Astrocyte of the hippocampus (primary cell): ENCODE measurements around the gene CAB39L.
A peak's percentile ranks its signal among the peaks of the same experiment; 100 is the strongest.
"Not testable (repeated sequence)": the region's sequence is repeated elsewhere in the genome, so short reads cannot be mapped to it uniquely, and the experiment has no call there.

Source experiments
- DNase-seq: peaks from one replicate; pipeline ENCODE4 v3.0.0; 2011; ENCODE audit warnings: low read depth, low spot score

CAB39L gene

DNA sequence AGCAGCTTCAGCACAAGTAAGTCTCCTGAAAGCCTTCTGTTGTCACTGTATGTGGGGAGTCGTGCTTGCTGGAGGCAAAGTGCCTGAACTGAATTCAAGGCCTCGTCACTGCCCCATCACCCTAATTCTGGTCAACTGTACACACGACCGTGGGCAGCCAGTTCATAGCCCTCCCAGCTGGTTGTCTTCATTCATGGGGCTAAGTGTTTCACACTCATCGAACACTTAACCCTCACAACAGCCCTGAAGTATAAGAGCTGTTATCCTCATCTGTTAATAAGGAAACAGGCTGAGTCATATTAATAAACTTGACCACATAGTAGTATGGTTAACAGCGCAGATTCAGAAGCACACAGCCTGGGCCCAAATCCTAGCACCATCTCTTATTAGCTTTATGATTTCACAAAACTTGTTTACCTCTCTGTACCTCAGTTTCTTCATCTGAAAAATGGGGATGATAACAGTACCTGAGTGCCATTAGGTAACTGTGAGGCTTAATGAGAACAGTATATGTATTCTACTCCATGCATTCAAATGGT lies 129.5 kb downstream of the CAB39L start:
- no peak for DNase-seq

DNA sequence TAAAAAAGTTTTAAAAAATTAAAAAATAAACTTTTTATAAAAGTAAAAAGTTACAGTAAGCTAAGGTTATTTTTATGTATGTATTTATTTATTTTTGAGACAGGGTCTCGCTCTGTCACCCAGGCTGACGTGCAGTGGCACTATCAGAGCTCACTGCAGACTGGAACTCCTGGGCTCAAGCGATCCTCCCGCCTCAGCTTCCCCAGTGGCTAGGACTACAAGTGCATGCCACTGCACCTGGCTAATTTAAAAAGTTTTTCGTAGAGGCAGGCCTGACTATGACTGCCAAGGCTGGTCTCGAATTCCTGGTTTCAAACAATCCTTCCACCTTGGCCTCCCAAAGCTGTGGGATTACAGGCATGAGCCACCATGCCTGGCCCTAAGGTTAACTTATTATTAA lies 132.0 kb downstream of the CAB39L start:
- no peak for DNase-seq

DNA sequence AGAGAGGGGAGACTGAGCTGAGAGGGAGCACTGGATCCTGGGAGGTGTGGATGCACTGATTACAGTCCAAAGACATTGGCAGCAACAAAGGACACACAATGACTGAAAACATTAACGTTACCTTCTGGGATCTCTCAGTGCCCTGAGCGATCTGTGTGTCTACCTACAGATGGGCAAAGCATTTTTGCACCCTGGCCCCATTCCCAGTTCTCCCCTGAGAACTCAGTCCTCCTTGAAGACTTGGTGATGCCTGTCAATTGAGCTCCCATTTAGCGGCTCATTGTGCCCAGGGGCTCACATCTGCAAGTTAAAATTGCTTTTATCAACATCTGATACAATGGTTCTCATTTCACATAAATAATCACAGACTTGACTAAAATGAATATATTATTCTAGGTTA lies 133.6 kb downstream of the CAB39L start:
- no peak for DNase-seq

DNA sequence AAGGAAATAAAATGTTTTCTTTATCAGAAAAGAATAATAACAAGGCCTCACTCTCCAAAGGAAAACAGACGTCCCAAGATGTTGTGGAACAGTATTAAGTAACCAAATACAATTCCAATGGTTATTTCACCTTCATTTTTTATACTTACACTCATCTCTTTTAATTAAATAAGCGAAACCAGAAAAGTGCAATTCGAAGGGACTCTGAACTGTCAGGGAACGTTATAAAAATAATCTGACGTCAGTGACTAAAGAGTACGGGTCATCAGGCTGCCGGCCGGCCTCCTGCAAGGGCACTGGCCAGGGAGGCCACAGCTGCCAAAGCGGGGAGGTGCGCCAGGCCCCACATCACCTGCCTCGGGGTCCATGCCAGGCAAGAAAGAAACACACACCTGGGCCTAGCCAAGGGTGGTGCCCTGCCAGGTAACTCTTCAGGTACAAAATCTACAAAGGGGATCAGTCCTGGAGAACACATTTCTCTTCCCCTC lies 134.9 kb downstream of the CAB39L start:
- no peak for DNase-seq

DNA sequence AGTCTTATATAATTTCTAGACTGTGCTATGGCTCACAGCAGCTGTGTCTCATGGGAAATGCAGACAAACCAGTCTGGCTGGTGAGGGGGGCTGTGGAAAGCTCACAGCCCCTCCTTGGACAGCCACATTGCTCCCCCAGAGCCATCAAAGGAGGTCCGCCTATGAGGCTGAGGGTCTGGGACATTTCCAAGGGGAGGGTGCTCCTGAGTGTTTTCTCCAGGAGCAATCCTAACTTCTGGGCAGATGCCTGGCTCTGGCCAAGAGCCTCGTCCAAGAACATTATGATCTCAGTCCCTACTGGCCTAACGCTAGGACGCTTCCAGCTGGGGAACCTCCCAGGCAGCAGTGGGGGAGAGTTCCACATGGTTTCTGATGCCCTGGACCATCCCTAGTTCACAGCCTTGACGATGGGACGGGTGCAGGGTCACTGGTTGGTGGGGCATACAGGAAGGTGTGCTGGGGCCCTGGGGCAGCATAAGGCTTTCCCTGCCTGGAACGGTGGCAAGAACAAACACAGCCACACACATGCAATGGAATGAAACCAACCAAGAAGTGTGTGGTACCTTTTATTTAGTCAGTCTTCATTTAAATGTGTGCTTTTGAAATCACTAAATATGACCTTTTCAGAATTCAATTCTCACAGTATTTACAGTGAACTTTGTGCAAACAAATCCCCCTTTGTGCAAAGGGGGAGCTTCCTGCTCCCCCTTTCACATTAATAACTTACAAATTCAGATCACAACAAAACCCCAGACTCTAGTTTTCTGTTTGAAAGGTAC lies 135.6 kb downstream of the CAB39L start:
- peak; percentile 69 for DNase-seq

DNA sequence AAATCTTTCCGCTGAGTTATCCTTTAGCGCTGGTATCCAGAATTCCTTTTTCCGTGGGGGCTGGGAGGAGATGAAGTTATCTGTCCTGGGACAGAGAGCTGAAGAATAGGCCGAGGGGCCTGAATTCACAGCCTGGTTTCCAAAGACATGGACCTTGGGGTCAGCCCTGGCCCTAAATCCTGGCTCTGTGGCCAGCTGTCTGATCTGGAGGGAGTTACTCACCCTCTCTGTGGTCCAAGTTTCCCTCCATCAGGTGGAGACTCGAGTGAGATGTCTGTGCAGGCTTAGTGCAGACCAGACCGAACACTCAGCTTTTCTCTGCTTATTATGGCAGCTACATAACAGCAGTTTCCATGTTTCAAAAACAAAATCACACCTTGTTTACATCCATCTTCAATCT lies 136.5 kb downstream of the CAB39L start:
- no peak for DNase-seq

DNA sequence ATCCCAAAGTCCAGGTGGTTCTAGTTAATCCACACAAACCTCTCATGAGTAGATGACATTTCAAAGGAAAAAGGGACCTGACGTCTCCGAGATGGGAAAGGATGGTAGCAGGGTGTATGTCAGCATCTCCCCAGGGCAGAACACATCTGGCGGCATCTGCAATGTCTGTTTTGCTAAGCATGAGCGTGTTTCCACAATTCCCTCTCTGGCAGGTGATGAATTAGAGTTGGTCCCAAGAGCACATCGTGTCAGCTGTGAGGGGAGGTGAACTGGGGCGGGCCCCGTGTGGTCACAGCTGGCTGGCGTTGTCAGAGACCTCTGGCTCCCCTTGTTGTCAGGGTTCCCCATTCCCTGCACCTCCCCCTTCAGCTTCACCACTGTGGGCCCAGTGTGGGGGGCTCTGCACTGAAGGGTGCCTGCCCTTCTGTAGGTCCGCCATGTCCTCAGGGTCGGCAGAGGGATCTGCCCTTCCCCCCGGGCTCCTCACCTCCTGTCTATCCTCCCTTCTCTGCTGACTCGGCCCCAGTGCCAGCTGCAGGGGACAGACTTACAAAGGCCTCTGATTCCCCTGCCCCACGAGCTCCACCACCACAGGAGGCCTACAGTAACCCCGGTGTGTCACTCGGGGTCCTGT lies 138.0 kb downstream of the CAB39L start:
- no peak for DNase-seq

DNA sequence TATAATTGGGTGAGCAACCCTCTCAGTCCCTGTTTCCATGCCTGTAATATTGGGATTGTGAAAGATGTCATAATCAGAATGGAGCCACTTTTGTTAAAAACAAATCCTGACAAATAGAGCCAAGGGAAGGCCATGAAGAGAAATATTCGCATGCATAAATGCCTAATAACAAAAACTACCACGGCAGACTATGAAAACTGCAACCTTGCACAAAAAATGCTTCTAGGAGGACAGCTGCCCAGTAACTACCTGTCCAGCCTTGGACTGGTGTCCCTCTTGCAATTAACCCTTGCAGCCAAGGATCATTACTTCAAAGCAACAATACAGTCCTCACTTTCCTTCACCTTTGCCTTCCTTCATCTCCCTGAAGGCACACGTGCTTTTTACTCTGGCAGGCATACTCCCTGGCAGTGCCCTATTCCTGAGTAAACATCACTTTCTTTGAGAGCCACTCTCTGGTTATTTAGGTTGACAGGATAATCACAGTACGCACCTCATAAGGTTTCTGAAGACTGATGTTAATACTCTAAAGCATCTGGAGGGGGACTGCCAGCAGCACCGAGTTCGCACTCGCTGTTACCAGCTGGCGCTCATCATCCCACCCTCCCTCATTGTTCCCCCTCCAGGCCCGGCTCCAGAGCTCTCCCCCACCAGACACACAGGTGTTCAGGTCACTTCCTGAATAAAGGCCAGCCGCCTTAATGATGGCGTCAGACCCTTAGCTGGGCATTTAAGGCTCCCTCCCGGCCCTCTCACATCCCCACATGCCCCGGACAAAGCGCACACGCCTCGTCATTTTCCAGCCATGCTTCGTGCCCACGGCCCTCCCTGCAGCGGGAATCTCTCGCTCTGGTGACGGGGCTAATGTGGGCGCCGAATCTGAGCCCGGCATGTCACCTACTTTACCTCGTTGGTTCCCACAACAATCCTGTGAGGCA lies 138.8 kb downstream of the CAB39L start:
- DNase-seq: no peak

DNA sequence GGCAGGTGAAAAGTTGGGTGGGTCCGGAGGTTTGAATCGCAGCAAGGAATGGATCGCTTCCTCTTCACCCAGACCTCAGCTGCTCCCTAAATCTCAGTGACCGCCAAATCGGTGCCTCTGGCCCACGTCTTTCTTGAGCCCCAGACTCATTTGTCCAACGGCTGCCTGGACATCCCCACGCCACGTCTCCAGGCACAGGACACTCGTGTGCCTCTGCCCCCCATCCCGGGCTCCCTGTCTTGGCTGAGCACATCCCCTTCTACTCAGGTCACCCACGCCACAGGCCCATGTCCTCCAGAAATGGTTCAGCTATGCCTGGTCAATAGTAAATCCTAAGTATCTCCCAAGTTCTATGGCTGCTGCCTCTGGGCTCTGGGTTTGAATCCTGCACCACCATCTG lies 139.5 kb downstream of the CAB39L start:
- DNase-seq: no peak

DNA sequence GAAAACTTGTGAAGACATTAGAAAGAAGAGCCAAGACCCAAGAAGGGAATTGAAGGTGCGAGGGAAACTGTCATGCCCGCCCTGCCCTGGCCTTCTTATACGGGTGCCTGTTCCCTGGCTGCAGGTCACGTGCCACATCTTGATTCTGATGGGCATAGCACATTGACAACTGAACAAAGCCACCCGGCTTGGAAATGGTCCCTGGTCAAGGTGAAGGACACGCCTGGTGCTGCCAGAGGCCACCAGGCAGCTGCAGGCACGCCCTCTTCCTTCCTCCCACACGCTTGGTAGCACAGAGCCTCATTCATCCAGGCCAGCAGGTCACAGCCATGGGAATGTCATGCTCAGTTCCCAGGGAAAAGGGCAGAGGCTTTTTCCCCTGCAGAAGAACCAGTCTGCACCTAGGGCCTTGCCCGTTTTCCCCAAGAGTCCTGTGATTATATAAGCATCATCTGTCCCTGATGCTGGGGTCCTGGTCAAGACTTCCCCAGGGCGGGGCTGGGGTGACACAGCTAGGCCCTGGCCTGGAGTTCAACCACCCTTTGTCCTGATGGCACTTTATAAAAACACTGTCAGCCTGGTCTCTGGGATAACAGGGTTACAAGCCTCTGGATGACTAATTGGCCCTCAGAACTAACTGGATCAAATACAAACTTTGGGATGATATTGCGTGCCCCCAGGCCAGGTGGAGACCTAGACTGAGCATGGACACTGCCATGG lies 140.2 kb downstream of the CAB39L start:
- no peak for DNase-seq

DNA sequence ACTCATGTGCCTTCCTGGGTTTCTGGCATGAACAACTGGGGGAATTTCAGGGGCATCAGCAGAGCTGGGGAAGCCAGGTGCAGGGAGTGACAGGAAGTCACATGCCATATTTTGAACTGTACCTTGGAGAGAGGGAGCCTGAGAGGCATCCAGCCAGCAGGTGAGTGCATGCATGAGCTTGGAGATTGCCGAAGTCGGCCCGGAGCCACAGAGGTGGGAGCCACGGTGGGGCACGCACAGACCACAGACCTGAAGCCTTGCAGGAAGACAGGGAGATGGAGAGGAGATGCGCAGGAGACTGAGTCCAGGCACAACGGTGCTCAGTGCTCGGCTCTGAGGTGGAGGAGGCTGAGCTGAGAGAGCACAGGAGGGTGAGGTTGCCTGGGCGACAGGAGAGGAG lies 141.0 kb downstream of the CAB39L start:
- DNase-seq: no peak

DNA sequence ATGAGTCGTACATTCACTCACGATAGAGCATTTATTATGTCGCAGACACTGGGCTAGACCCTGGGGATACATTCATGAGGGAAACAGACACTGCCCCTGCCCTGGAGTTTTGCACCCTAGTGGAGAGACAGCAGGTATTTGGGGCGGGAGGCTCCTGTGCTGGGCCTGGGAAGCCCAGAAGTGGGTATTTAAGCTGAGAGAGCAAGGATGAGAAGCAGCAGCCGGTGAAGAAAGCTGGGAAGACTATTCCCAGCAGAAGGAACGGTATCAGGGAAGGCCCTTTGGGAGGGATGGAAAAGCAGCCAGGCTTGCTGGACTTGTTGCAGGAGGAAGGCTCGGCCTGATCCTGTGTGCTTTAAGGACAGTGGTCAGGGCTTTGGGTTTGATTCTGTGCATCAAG lies 141.6 kb downstream of the CAB39L start:
- no peak for DNase-seq

DNA sequence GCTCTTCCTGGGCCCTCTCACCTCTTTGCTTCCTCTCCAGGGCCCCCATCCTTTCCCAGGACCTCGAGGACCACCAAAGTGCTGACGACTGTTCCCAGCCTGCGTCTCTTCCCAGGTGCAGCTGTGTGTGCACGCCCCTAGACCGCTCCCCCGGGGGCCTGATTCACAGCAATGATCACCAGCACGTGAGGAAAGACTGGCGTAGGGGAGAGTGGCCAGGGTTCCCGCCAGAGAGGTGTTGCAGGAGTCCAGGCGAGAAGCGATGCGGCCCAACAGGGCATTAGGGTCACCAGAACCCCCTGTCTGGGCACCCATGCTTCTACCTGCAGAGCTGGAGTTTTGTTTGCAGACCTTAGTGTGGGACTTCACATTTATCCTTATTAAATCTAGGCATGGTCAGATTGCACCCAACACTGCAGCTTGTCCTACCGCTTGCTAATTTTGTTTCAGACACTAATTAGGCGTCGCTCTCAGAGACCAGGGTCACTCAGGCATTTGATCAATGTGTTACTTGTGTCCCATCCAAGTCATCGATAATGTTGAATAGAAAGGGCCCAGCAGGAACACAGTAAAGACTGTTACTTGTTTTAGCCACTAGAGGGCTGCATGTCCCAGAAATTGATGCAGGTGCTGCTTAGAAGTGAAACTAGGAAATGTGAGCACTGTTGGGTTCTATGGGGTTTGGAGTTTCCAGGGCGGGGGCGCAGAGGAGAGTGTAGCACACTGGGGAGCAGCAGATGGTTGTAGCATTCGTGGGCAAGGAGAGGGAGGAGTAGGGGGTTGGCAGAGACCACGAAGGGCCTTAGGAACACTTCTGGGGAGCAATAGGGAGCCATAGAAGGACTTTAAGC lies 142.9 kb downstream of the CAB39L start:
- DNase-seq: peak; percentile 78

DNA sequence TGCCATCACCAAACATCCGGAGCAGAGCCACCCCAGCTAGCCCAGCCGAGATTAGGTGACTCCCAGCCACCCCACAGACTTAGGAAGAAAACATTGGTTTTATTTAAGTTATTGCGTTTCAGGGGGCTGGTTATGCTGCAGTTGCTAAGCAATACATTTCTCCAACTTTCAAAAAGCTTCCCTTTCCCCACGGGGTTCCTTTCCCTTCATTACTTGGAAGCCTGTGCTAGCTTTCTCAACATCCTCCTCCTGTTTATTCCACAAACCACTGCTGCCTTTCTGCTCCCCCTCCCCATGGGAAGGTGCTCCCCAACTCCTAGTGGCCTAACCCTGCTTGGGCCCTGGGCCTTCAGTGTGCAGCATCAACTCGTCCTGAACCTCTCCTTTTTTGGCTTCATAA lies 143.6 kb downstream of the CAB39L start:
- no peak for DNase-seq

DNA sequence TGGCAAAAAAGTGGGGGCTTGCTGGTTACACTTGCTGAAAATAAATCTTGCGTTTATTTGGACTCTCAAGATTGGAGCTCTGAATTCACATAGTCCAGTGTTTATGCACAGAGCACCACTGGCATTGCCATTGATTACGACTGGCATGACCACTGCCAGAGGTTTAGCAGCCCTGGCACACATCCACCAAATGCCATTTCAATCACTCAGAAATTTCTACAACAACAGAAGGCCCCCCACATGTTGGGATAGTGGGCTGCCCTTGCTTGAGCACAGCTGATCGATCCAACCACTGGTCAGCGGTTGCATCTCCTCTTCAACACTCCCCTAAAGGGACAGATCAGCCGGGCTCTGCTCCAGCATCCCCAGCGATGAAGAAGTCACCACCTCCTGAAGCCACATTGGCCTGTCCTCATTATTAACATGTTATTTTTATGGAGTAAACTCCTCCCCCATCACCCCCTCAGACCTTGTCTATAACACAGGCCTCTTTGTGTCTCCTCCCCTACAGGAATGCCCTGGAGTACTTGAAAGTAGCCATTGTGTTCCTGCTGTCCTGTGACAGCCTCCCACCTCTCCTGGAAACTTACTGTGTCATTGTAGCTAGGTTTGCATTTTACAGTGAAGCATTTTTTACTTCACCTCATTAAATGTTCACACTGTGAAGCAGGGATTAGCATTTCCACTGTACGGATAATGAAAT lies 144.8 kb downstream of the CAB39L start:
- DNase-seq: peak; percentile 33

DNA sequence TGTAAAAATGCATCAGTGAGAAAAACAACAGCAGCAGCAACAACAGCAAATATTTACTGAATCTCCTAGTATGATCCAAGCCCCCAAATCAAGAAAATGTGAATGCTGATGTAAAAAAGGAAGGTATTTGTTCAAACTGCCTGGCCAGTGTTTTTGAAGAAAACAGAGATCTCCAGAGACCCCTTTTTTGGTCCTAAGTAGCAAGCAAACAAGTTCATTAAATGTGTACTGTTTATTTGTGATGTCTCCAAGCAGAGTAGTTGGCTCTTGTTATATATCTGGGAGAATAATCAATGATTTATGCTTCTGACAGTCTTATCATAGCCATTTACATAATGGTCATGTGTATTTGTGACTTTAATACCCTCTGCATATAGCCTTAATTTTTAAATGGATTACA lies 145.4 kb downstream of the CAB39L start:
- no peak for DNase-seq

DNA sequence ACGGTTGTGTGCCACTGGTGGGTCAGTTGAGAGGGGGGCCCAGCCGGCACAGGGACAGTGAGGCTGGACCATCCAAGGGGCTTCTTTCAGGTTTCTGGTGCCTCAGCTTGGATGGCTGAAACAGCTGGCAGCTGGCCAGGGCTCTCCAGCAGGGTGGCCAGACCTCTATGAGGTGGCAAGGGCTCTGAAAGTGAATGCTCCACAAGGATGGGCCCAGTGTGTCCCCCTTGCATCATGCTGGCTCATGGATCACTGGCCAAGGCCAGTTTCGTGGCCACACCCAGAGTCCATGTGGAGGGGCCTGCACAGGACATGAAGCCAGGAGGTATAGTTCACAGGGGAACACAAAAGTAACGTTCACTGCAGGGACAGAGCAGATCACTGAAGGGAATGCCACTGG lies 146.5 kb downstream of the CAB39L start:
- no peak for DNase-seq

DNA sequence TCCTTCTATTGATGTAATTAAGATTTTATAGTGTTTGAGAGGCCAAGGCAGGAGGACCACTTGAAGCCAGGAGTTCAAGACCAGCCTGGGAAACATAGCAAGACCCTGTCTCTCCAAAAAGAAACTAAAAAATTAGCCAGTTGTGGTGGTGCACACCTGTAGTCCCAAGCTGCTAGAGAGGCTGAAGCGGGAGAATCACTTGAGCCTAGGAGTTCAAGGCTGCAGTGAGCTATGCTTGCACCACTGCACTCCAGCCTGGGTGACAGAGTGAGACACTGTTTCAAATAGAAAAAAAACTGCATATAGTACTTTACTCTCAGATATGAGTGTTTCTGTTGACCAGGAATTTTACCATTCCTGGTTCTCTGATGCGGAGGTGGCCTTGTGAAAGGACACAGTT lies 147.2 kb downstream of the CAB39L start:
- DNase-seq: no peak

DNA sequence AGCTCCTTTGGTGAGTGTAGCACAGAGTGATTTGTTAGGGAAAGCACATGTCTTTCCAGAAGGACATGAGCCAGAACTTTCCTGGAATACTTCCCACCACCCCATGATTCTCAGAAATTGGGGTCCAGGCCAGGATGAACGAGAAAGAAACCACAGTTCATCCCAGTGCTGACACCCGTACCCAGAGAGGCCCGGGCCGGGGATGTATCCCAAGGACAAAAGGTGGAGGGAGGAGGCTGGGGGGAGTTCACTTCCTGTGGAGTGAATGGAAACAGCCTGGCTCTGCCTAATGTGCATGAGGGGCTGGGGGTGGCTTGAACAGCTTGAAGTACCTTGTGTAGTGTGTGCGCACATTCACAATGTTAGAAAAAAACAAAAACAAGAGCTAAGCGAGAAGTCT lies 148.6 kb downstream of the CAB39L start:
- no peak for DNase-seq

DNA sequence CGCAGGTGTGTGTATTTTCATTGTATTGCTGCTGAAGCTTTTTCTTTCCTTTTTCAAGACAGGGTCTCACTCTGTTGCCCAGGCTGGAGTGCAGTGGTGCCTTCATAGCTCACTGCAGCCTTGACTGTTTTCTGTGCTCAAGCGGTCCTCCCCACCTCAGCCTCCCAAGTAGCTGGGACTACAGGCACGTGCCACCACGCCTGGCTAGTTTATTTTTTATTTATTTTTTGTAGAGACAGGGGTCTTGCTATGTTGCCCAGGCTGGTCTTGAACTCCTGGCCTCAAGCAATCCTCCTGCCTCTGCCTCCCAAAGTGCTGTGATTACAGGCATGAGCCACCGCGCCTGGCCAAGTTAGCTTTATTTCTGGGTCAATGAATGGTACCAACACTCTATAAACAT lies 149.1 kb downstream of the CAB39L start:
- not testable (repeated sequence) for DNase-seq
